GM23248 (cell line): ENCODE data around the gene DIO2. TPM values are rescaled to one million over a fixed set of nuclear protein-coding genes. Genes with fewer than 3 reads are reported as not detected.
A peak's percentile ranks its signal among the peaks of the same experiment; 100 is the strongest.

Source experiments
- DNase-seq: peaks from one replicate; pipeline ENCODE4 v3.0.0-alpha.2; 2015
- H2AFZ ChIP-seq: fragments of 200-600 bp; sonication (generic); 2 replicates; pipeline ENCODE4 v1.6.1; 2016; ENCODE audit warnings: antibody characterized with exemption
- H3F3A ChIP-seq: fragments of 200-600 bp; sonication (generic); 2 replicates; pipeline ENCODE4 v1.6.1; 2016; ENCODE audit warnings: mild to moderate bottlenecking, antibody characterized with exemption, mixed run types; ENCODE audit not compliant: insufficient read depth
- H3K27ac ChIP-seq: fragments of 200-600 bp; sonication (generic); 2 replicates; pipeline ENCODE4 v1.5.1; 2016; ENCODE audit warnings: mild to moderate bottlenecking
- H3K27me3 ChIP-seq: fragments of 200-600 bp; sonication (generic); replicated peaks from 2 replicates; pipeline ENCODE4 v1.6.1; 2016; ENCODE audit warnings: mild to moderate bottlenecking; ENCODE audit not compliant: insufficient read depth
- H3K36me3 ChIP-seq: fragments of 200-600 bp; sonication (generic); 2 replicates; pipeline ENCODE4 v1.6.1; 2016; ENCODE audit warnings: low read depth, mild to moderate bottlenecking
- H3K4me1 ChIP-seq: fragments of 200-600 bp; sonication (generic); 2 replicates; pipeline ENCODE4 v1.6.1; 2016; ENCODE audit warnings: mild to moderate bottlenecking; ENCODE audit not compliant: insufficient read depth
- H3K4me2 ChIP-seq: fragments of 200-600 bp; sonication (generic); one replicate; pipeline ENCODE4 v1.6.1; 2016; ENCODE audit warnings: mild to moderate bottlenecking; ENCODE audit not compliant: unreplicated experiment
- H3K4me3 ChIP-seq: fragments of 200-600 bp; sonication (generic); 2 replicates; pipeline ENCODE4 v1.5.1; 2016; ENCODE audit warnings: mild to moderate bottlenecking
- H3K79me2 ChIP-seq: fragments of 200-600 bp; sonication (generic); 2 replicates; pipeline ENCODE4 v1.6.1; 2016; ENCODE audit warnings: mild to moderate bottlenecking; ENCODE audit not compliant: insufficient read depth
- H3K9ac ChIP-seq: fragments of 200-600 bp; sonication (generic); 2 replicates; pipeline ENCODE4 v1.6.1; 2016; ENCODE audit warnings: mild to moderate bottlenecking
- H3K9me2 ChIP-seq: fragments of 200-600 bp; sonication (generic); 2 replicates; pipeline ENCODE4 v1.6.1; 2016; ENCODE audit warnings: mixed run types, mild to moderate bottlenecking, moderate library complexity; ENCODE audit not compliant: insufficient read depth
- H3K9me3 ChIP-seq: fragments of 200-600 bp; sonication (generic); one replicate; pipeline ENCODE4 v1.6.1; 2017; ENCODE audit warnings: low read depth
- H4K20me1 ChIP-seq: fragments of 200-600 bp; sonication (generic); 2 replicates; pipeline ENCODE4 v1.6.0; 2016; ENCODE audit not compliant: insufficient read depth
- EZH2 ChIP-seq: fragments of 200-600 bp; sonication (generic); IDR thresholded peaks from 2 replicates; pipeline ENCODE4 v1.6.1; 2018; ENCODE audit warnings: antibody characterized with exemption, mild to moderate bottlenecking; ENCODE audit not compliant: insufficient read depth, poor library complexity, severe bottlenecking
- EZH2phosphoT487 ChIP-seq: fragments of 200-600 bp; sonication (generic); IDR thresholded peaks from 2 replicates; pipeline ENCODE4 v1.6.1; 2018; ENCODE audit warnings: antibody characterized with exemption, moderate library complexity, mild to moderate bottlenecking, low read depth; ENCODE audit not compliant: insufficient read depth
- WGBS, 2 experiments: methylation state at CpG; one replicate each; pipeline ENCODE4 v1.1.6; 2015 to 2017; ENCODE audit warnings: low lambda C conversion rate in 2 of 2, low coverage in 1 of 2; ENCODE audit errors: missing lambda C conversion rate in 2 of 2; 5-methylcytosine and 5-hydroxymethylcytosine counted together
- in situ Hi-C: fragments of 300-500 bp; cut with MboI; formaldehyde crosslinking; loops from 2 replicates; pipeline ENCODE4 v1.15.0; 2020
- polyA plus RNA-seq: library from polyadenylated mRNA; unstranded; fragments of >200 nt; fragmentation: Nextera tagmentation; extraction: Ambion mirVana; gene quantifications from 2 replicates; pipeline ENCODE4 v1.2.1, GENCODE V29; 2016
- total RNA-seq: library from RNA; depleted of rRNA; stranded (reverse); fragments of >200 nt; shearing (Covaris generic); gene quantifications from 2 replicates; pipeline ENCODE4 v1.2.3, GENCODE V29; 2014

Gene DIO2
- total and polyA plus RNA-seq, 2 experiments from 2014 or later, result 29.6 to 45.4 TPM

GRCh38 chr14:80215756-80216581, 4.7 kb upstream of the DIO2 start:
- Histone ChIP-seq H3K79me2 (no peaks in the 10 kb centered on the region), H3F3A (no peaks in the 10 kb centered on the region; the same call in 1 of the 2 replicates), H3K4me1 (peaks cover 27% of the 10 kb centered on the region), H4K20me1 (no peaks in the 10 kb centered on the region), H2AFZ (no peak overlapping the region), H3K4me2 (no peak overlapping the region), H3K9ac (no peak overlapping the region), H3K27ac (peak overlapping the region; percentile 19; the same call in 1 of the 2 replicates), H3K9me2 (no peaks in the 10 kb centered on the region), H3K36me3 (no peaks in the 10 kb centered on the region), H3K9me3 (no peaks in the 10 kb centered on the region), H3K27me3 (no peaks in the 10 kb centered on the region), H3K4me3 (no peak overlapping the region)
- WGBS, 2 experiments, result 73 to 76% methylated on average over 10 of the region's 10 CpGs
- in situ Hi-C loops, result no loop called here
- DNase-seq, result peak; percentile 57
- TF ChIP-seq EZH2phosphoT487 (no peak), EZH2 (no peak)

DNA sequence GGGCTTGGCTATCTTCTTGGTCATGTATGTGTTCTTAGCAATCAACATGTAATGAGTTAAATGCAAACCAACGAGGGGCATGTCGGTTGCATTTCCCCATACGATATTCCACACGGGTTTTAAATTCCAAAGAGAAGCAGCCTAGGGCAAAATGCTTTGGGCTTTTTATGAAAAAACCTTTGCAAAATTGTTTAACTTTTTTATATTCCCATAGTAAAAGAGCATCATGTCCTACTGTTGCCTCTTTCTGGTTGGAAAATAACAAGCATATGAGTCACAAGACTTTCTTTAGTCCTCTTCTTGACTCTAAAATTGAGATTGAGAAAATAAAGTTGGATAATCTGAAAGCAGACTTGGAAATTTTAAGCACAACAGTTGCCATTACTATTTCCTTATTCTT, 3.8 kb upstream of the DIO2 start:
- Histone ChIP-seq H3K4me2 (no peak overlapping the region), H3K9me3 (no peaks in the 10 kb centered on the region), H3F3A (no peaks in the 10 kb centered on the region; the same call in 1 of the 2 replicates), H4K20me1 (no peaks in the 10 kb centered on the region), H3K9ac (no peak overlapping the region), H3K79me2 (0 out of 2 replicates have a peak, but pooled peaks cover 5% of the 10 kb centered on the region), H2AFZ (no peak overlapping the region), H3K27me3 (no peaks in the 10 kb centered on the region), H3K4me1 (peaks cover 33% of the 10 kb centered on the region), H3K36me3 (no peaks in the 10 kb centered on the region), H3K4me3 (no peak overlapping the region), H3K27ac (0 out of 2 replicates have a peak overlapping the region, but pooled peaks have one; percentile 7), H3K9me2 (no peaks in the 10 kb centered on the region)
- in situ Hi-C loops, result no loop called here
- 87 to 95% methylated on average over 4 of the region's 4 CpGs for WGBS, 2 experiments
- peak; percentile 42 for DNase-seq
- TF ChIP-seq EZH2phosphoT487, result no peak
- TF ChIP-seq EZH2, result no peak

GRCh38 chr14:80213602-80214001, 2.3 kb upstream of the DIO2 start:
- WGBS, 2 experiments, result 40% methylated on average over 4 of the region's 4 CpGs
- Histone ChIP-seq H3K9me2 (no peaks in the 10 kb centered on the region), H3K4me3 (no peak overlapping the region), H3K27ac (no peak overlapping the region), H3F3A (no peaks in the 10 kb centered on the region; the same call in 1 of the 2 replicates), H4K20me1 (no peaks in the 10 kb centered on the region), H2AFZ (no peak overlapping the region), H3K9me3 (no peaks in the 10 kb centered on the region), H3K4me2 (no peak overlapping the region), H3K9ac (no peak overlapping the region), H3K27me3 (no peaks in the 10 kb centered on the region), H3K4me1 (peaks cover 35% of the 10 kb centered on the region), H3K36me3 (no peaks in the 10 kb centered on the region), H3K79me2 (0 out of 2 replicates have a peak, but pooled peaks cover 5% of the 10 kb centered on the region)
- TF ChIP-seq EZH2 (no peak), EZH2phosphoT487 (no peak)
- in situ Hi-C loops, result no loop called here
- peak; percentile 90 for DNase-seq

GRCh38 chr14:80212023-80212397, 706 bp upstream of the DIO2 start:
- Histone ChIP-seq H4K20me1 (no peaks in the 10 kb centered on the region), H3K27me3 (no peaks in the 10 kb centered on the region), H2AFZ (peak overlapping the region; percentile 87), H3K36me3 (no peaks in the 10 kb centered on the region), H3F3A (no peaks in the 10 kb centered on the region; the same call in 1 of the 2 replicates), H3K79me2 (0 out of 2 replicates have a peak, but pooled peaks cover 5% of the 10 kb centered on the region), H3K4me2 (peak overlapping the region; percentile 96), H3K27ac (peak overlapping the region; percentile 20), H3K4me3 (peak overlapping the region; percentile 73), H3K9ac (peak overlapping the region; percentile 65), H3K9me2 (no peaks in the 10 kb centered on the region), H3K4me1 (peaks cover 39% of the 10 kb centered on the region), H3K9me3 (no peaks in the 10 kb centered on the region)
- TF ChIP-seq EZH2phosphoT487 (no peak), EZH2 (no peak)
- WGBS, 2 experiments, result 2 to 3% methylated on average over 5 of the region's 5 CpGs
- DNase-seq, result peak; percentile 76
- in situ Hi-C loops, result no loop called here
